GM10847 (cell line): Measurements from ENCODE around the gene SAT1.

Experiments used
- POLR2A ChIP-seq: IDR thresholded peaks from 2 replicates; pipeline ENCODE4 v1.6.1; 2011; ENCODE audit not compliant: insufficient read length; ENCODE audit errors: extremely low read depth

Gene SAT1

DNA sequence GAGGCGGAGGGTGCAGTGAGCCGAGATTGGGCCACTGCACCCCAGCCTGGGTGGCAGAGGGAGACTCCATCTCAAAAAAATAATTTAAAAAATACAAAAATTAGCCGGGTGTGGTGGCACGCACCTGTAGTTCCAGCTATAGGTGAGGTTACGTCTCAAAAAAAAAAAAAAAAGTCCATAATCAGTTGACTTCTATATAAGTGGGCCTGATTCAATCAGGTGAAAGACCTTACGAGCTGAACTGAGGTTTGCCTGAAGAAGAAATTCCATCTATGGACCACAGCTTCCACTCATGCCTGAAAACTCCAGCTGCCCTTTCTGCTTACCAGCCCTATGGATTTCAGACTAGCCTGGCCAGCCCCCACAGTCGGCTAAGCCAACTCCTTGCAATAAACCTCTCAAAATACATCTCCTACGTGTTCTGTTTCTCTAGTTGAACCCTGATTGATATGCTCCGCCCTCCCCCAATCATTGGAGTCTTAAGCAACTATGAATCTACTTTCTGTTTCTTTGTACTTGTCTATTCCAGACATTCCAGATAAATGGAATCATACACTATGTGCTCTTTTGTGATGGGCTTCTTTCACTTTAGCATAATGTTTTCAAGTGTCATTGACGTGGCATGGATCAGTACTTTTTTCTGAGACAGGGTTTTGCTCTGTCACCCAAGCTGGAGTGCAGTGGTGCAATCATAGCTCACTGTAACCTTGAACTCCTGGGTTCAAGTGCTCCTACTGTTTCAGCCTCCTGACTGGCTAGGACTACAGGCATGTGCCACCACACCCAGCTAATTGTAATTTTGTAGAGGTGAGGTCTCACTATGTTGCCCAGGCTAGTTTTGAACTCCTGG, 36.6 kb downstream of the SAT1 start:
- no peak for TF ChIP-seq POLR2A

DNA sequence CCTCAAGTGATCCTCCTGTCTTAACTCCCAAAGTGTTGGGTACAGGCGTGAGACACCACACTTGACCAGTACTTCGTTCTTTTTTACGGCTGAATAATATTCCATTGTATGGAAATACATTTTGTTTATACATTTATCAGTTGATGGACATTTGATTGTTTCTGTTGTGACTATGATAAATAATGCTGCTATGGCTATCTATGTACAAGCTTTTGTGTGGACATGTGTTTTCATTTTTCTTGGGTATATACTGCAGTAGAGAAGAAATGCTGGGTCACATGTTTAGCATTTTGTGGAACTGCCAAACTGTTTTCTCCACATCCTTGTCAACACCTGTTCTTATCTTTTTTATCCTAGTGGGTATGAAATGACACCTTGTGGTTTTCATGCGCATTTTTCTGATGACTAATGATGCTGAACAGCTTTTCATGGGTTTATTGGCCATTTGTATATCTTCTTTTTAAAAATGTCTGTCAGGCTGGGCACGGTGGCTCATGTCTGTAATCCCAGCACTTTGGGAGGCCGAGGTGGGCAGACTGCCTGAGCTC, 37.3 kb downstream of the SAT1 start:
- TF ChIP-seq POLR2A, result no peak

DNA sequence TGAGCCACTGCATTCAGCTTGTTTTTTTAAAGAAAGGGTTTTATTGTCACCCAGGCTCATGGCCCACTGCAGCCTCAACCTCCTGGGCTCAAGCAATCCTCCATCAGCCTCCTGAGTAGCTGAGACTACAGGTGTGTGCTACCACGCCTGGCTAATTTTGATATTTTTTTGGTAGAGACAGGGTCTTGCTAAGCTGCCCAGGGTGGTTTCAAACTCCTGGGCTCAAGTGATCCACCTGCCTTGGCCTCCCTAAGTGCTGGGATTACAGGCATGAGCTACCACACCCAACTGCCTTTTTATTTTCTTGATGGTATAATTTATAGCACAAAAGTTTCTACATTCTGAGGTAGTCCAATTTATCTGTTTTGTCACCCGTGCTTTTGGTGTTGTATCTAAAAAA, 38.9 kb downstream of the SAT1 start:
- TF ChIP-seq POLR2A, result no peak

DNA sequence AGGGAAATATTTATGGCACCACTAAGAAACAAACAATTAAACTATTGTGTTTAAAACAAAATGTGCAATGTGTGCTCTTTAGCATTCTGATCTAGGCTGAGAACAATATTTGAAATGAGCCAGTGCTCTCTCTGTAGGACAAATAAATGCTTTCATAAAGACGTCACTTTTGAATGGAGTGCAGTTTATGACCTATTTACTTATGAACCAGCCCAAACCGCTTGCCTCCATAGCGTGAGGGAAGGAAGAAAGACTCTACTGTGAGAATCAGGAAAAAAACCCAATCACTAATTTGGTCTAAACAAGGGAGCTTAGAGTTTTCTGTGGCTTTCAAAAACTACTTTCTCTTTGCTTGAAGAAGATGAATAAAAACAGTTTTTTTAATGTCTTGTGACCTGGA, 39.4 kb downstream of the SAT1 start:
- no peak for TF ChIP-seq POLR2A

DNA sequence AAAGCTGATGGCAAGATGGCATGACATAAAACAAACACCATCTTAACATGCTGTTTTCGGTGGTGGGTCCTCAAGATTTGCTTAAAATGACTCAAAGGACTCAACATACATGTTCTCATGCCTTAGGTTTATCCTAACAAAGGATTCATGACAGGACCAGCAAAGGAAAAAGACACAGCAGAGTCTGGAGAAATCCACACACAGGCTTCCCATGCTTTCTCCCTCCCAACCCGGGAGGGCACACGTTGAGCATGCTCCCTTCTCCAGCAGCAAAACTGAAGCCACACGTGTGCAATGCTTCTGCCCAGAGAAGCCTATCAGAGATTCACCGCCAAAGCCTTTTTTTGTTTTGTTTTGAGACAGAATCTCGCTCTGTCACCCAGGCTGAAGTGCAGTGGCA, 39.9 kb downstream of the SAT1 start:
- TF ChIP-seq POLR2A, result no peak

DNA sequence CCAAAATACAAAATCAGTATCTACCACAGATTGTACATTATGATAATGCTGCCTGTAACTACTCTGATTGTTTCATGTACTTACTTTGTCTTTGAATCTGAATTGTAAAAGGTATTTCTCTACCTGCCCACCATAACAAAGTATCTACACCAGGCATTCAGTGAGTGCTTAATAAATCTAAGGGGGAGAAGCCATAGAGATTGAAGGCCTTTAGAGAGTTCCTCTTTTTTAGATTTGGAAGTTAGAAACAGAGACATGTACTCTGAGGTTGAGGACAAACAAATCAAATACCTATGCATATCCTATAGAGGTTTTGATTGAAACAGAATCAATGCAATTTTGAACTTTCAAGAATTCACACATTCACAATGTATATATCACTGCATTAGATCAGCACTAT, 42.7 kb downstream of the SAT1 start:
- TF ChIP-seq POLR2A, result no peak

DNA sequence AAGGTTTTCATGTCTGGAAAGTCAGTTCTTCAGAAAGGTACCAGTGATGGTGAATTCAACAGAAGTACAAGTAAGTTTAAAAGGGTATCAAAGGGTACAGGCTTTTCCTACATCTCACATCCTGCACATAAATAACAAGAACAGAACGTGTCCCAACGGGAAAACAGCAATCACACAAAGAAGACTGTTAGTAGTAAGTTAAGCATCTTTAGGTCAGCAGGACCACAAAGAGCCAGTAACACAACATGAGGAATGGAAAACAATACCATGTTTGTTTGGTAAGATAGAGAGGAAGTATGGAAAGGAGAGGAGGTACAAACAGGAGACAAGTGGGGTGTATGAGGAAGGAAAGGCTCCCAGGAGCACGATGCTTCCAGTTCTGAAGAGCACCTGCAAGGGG, 43.2 kb downstream of the SAT1 start:
- TF ChIP-seq POLR2A, result no peak

DNA sequence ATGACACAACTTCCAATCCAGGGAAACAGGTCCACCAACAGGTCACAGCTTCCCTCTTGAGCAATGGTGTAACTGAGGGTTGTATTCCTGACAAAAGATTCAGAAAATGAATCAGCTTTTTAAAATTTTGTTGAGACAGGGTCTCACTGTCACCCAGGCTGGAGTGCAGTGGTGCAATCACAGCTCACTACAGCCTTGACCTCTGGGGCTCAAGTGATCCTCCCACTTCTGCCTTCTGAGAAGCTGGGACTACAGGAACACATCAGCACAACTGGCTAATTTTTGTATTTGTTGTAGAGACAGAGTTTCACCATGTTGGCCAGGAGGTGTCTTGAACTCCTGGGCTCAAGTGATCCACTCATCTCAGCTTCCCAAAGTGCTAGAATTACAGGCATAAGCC, 43.7 kb downstream of the SAT1 start:
- no peak for TF ChIP-seq POLR2A

DNA sequence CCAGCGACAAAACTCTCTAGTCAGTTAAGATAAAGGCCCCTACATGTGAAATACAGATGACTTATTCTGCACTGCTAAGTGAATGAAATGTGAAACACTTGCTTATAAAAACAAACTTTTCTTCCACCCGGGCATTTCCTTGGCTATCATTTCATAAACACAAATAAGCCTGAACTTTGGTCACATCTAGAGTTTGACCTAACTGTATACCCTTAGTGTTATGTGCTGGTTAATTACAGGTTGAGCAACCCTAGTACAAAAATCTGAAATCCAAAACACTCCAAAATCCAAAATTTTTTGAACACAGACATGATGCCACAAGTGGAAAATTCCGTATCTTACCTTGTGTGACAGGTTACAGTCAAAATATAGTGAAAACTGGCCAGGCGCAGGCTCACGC, 45.9 kb downstream of the SAT1 start:
- TF ChIP-seq POLR2A, result no peak

DNA sequence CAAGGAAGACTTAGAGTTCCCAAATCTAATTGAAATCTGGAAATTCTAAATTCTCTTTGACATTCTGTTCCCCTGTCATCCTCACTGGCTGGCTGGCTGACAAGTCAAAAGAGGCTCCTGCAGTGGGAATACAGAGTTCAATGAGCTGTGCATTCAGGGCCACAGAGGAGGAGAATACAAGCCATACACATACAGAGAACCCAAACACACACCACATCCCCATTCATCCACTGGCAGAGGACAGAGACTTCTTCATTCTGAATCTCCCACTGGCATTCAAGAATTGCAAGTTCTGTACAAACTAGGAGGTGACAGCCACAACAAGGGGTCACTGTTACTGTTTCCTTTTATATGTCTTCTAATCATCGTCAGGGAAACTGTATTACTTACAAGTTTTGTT, 49.7 kb downstream of the SAT1 start:
- no peak for TF ChIP-seq POLR2A
